ENCODE data around the gene ACSF2. TPM values are rescaled to one million over a fixed set of nuclear protein-coding genes. Genes with fewer than 3 reads are reported as not detected.

The ACSF2 gene
- total and polyA plus RNA-seq, 2 donors (not counting 3 experiments of a cell fraction or from before 2014, with no cell fraction given), result 33.2 to 37.2 TPM

DNA sequence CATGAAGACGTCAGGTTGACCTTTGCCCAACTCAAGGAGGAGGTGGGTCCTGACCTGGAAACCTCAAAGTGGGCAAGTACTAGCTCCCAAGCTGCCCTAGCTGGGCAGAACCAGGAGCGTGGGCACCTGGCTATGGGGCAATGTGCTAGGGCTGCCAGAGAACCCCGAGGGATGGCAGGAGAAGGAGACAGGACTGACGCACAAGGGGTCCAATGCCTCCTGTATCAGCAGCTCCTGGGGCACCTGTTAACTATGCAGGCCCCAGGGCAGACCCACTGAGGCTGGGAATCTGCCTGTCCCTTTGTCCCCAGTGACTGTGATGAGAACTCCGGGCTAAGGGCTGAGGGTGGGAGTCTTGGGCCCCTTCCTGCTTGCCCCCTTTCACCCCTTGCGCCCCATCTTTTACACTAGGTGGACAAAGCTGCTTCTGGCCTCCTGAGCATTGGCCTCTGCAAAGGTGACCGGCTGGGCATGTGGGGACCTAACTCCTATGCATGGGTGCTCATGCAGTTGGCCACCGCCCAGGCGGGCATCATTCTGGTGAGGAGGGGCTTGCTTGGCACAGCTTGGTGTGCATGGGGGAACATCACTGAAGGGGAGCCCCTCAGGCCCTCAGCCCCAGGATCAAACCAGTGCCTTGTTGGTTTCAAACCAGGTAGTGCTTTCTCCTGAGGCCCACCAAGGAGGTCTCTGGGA lies 35.0 kb downstream of the ACSF2 start:
- H3K4me2 ChIP-seq (ENCODE audit: insufficient read depth, low read length), result no peak overlapping the region
- no peaks in the 10 kb centered on the region for H3K27me3 ChIP-seq (ENCODE audit: control insufficient read depth in 2 of 2, insufficient read depth in 2 of 2, low read length in 2 of 2)
- no peak overlapping the region for H3K9ac ChIP-seq (replicated peaks; ENCODE audit: extremely low read depth, insufficient read depth, low read length)
- CTCF ChIA-PET, result interaction anchor here (2.3 kb wide), 1 partner anchor 64 kb away, joined by 7 read pairs; the partner anchor contains the start of gene LRRC59
- H3K9me3 ChIP-seq (replicated peaks; ENCODE audit: control insufficient read depth, insufficient read depth, low read length), result no peaks in the 10 kb centered on the region
- no peak overlapping the region for H3K4me3 ChIP-seq (replicated peaks in 1 of 3; ENCODE audit: insufficient read depth in 1 of 3, low read depth in 1 of 3, low read length in 3 of 3)
- FAIRE-seq, result no peak
- no TSS peak for BruUV-seq (replicated peaks)
- H3K79me2 ChIP-seq (ENCODE audit: control insufficient read depth, insufficient read depth, low read length), result no peaks in the 10 kb centered on the region
- DNase-seq (ENCODE audit: low read depth, low spot score), result no peak
- no peaks in the 10 kb centered on the region for H3K36me3 ChIP-seq (ENCODE audit: control insufficient read depth in 2 of 2, extremely low read depth in 1 of 2, insufficient read depth in 2 of 2, low read length in 2 of 2)
- dilution Hi-C loops (cut with MboI; ENCODE audit: extremely low pct_ligation_motif_present, low sequenced_read_pairs) (no loop called here), intact Hi-C loops (cut with micrococcal nuclease) (no loop called here)
- no peak overlapping the region for H2AFZ ChIP-seq (ENCODE audit: low read depth, low read length)
- no peaks in the 10 kb centered on the region for H4K20me1 ChIP-seq (replicated peaks; ENCODE audit: control insufficient read depth, extremely low read depth, insufficient read depth, low read length)
- TF ChIP-seq JUN (IDR thresholded peaks at IDR 0.05; ENCODE audit: borderline replicate concordance, insufficient read depth, insufficient read length, low read depth) (no peak), FOS (IDR thresholded peaks at IDR 0.05; ENCODE audit: borderline replicate concordance, insufficient read depth, low read length) (no peak), GATA2 (IDR thresholded peaks at IDR 0.05; ENCODE audit: insufficient read depth, insufficient read length, low read depth, low read length) (no peak)
- TF ChIP-seq, protein P1, sequence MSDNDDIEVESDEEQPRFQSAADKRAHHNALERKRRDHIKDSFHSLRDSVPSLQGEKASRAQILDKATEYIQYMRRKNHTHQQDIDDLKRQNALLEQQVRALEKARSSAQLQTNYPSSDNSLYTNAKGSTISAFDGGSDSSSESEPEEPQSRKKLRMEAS (IDR thresholded peaks at IDR 0.05; ENCODE audit: insufficient read depth, insufficient read length), result no peak
- H3K9me1 ChIP-seq (replicated peaks; ENCODE audit: control insufficient read depth, extremely low read depth, insufficient read depth, low read length), result no peaks in the 10 kb centered on the region
- no peaks in the 10 kb centered on the region for H3K4me1 ChIP-seq (ENCODE audit: control insufficient read depth, extremely low read depth, insufficient read depth, low read length)
- POLR2A ChIA-PET, result no interaction called here
- no peak overlapping the region for H3K27ac ChIP-seq (ENCODE audit: insufficient read depth, low read depth, low read length)

GRCh38 chr17:50461550-50462132 lies 35.6 kb downstream of the ACSF2 start:
- intact Hi-C loops (cut with micrococcal nuclease), result no loop called here
- H3K36me3 ChIP-seq (ENCODE audit: control insufficient read depth in 2 of 2, extremely low read depth in 1 of 2, insufficient read depth in 2 of 2, low read length in 2 of 2), result no peaks in the 10 kb centered on the region
- POLR2A ChIA-PET, result no interaction called here
- H3K79me2 ChIP-seq (ENCODE audit: control insufficient read depth, insufficient read depth, low read length), result no peaks in the 10 kb centered on the region
- no peak for FAIRE-seq
- no peaks in the 10 kb centered on the region for H3K27me3 ChIP-seq (ENCODE audit: control insufficient read depth in 2 of 2, insufficient read depth in 2 of 2, low read length in 2 of 2)
- H3K4me2 ChIP-seq (ENCODE audit: insufficient read depth, low read length), result no peak overlapping the region
- BruUV-seq (replicated peaks), result no TSS peak
- H3K9me1 ChIP-seq (replicated peaks; ENCODE audit: control insufficient read depth, extremely low read depth, insufficient read depth, low read length), result no peaks in the 10 kb centered on the region
- H2AFZ ChIP-seq (ENCODE audit: low read depth, low read length), result no peak overlapping the region
- dilution Hi-C loops (cut with MboI; ENCODE audit: extremely low pct_ligation_motif_present, low sequenced_read_pairs), result no loop called here
- no peak overlapping the region for H3K4me3 ChIP-seq (replicated peaks in 1 of 3; ENCODE audit: insufficient read depth in 1 of 3, low read depth in 1 of 3, low read length in 3 of 3)
- no peak for TF ChIP-seq MYC (IDR thresholded peaks at IDR 0.05; ENCODE audit: low read depth, low read length)
- no peak for TF ChIP-seq FOS (IDR thresholded peaks at IDR 0.05; ENCODE audit: borderline replicate concordance, insufficient read depth, low read length)
- TF ChIP-seq GATA2 (IDR thresholded peaks at IDR 0.05; ENCODE audit: insufficient read depth, insufficient read length, low read depth, low read length), result no peak
- TF ChIP-seq JUN (IDR thresholded peaks at IDR 0.05; ENCODE audit: borderline replicate concordance, insufficient read depth, insufficient read length, low read depth), result no peak
- TF ChIP-seq EZH2 (IDR thresholded peaks at IDR 0.05; ENCODE audit: borderline replicate concordance, low read depth, low read length, severe bottlenecking), result no peak
- TF ChIP-seq, protein P1 (IDR thresholded peaks at IDR 0.05; ENCODE audit: insufficient read depth, insufficient read length), result no peak
- no peak for TF ChIP-seq POLR2AphosphoS5 (IDR thresholded peaks at IDR 0.05; ENCODE audit: insufficient read depth, low read depth, low read length)
- TF ChIP-seq CTCF (IDR thresholded peaks at IDR 0.05; ENCODE audit: extremely low read depth in 1 of 2, insufficient read depth in 1 of 2, low read depth in 1 of 2, low read length in 2 of 2), result no peak
- no peak for TF ChIP-seq POLR2A (IDR thresholded peaks at IDR 0.05; ENCODE audit: low read depth, low read length)
- no peak overlapping the region for H3K9ac ChIP-seq (replicated peaks; ENCODE audit: extremely low read depth, insufficient read depth, low read length)
- H4K20me1 ChIP-seq (replicated peaks; ENCODE audit: control insufficient read depth, extremely low read depth, insufficient read depth, low read length), result no peaks in the 10 kb centered on the region
- H3K9me3 ChIP-seq (replicated peaks; ENCODE audit: control insufficient read depth, insufficient read depth, low read length), result no peaks in the 10 kb centered on the region
- no peaks in the 10 kb centered on the region for H3K4me1 ChIP-seq (ENCODE audit: control insufficient read depth, extremely low read depth, insufficient read depth, low read length)
- DNase-seq (ENCODE audit: low read depth, low spot score), result no peak
- H3K27ac ChIP-seq (ENCODE audit: insufficient read depth, low read depth, low read length), result no peak overlapping the region
- CTCF ChIA-PET, result interaction anchor here (2.3 kb wide), 1 partner anchor 65 kb away, joined by 7 read pairs; the partner anchor contains the start of gene LRRC59

All from endothelial cell of umbilical vein (primary cell).